ENCODE measurements around the gene OR2T10. TPM values are rescaled to one million over a fixed set of nuclear protein-coding genes. Genes with fewer than 3 reads are reported as not detected.

The OR2T10 gene
- total and polyA plus RNA-seq, 2 of the 8 experiments (the other 6 are each of a cell fraction or from before 2014, with no cell fraction given): not detected

- POLR2A ChIA-PET (ENCODE audit: partially characterized antibody): no interaction called here
- CTCF ChIA-PET (ENCODE audit: partially characterized antibody): no interaction called here
- Histone ChIP-seq H3K23ac (ENCODE audit: insufficient read length) (no peak overlapping the region), H2BK12ac (ENCODE audit: low read depth, low read length) (no peak overlapping the region), H3K4me1 (replicated peaks in 1 of 4; ENCODE audit: control insufficient read depth in 3 of 4, insufficient read depth in 4 of 4, low read length in 3 of 4) (no peaks in the 10 kb centered on the region), H3K23me2 (ENCODE audit: low read depth, low read length) (no peaks in the 10 kb centered on the region), H2AFZ (ENCODE audit: low read length) (no peak overlapping the region), H3K79me2 (ENCODE audit: control insufficient read depth in 1 of 2, insufficient read depth in 2 of 2, low read length in 2 of 2) (no peaks in the 10 kb centered on the region), H3K14ac (ENCODE audit: insufficient read length) (no peak overlapping the region), H2BK5ac (ENCODE audit: low read depth, low read length) (no peak overlapping the region), H3K4me3 (ENCODE audit: extremely low read depth in 1 of 4, insufficient read depth in 2 of 4, low read depth in 3 of 4, low read length in 4 of 4) (no peak overlapping the region), H4K91ac (replicated peaks; ENCODE audit: insufficient read length, low read length) (no peak overlapping the region), H3K27me3 (replicated peaks in 1 of 4; ENCODE audit: control insufficient read depth in 3 of 4, extremely low read depth in 1 of 4, insufficient read depth in 3 of 4, low read length in 3 of 4) (no peaks in the 10 kb centered on the region), H4K20me1 (replicated peaks in 1 of 2; ENCODE audit: control insufficient read depth in 1 of 2, insufficient read depth in 2 of 2, low read length in 2 of 2) (no peaks in the 10 kb centered on the region), H3K36me3 (ENCODE audit: control insufficient read depth in 2 of 4, insufficient read depth in 4 of 4, low read length in 3 of 4) (no peaks in the 10 kb centered on the region), H3K79me1 (ENCODE audit: low read depth, low read length) (no peaks in the 10 kb centered on the region), H3K18ac (ENCODE audit: extremely low read depth, low read length) (no peak overlapping the region), H3K9me3 (ENCODE audit: insufficient read depth in 2 of 2, low read depth in 1 of 2, low read length in 1 of 2) (peaks cover 64 to 66% of the 10 kb centered on the region in 2 experiments), H3K56ac (replicated peaks; ENCODE audit: insufficient read length, low read depth, low read length) (no peak overlapping the region), H3K4ac (replicated peaks; ENCODE audit: insufficient read length, low read depth, low read length) (no peak overlapping the region), H2BK20ac (ENCODE audit: low read length) (no peak overlapping the region), H4K5ac (ENCODE audit: insufficient read length, low read depth, low read length) (no peak overlapping the region), H3K27ac (ENCODE audit: low read depth, low read length) (no peak overlapping the region), H2AK5ac (ENCODE audit: low read depth, low read length) (no peak overlapping the region), H4K8ac (ENCODE audit: extremely low read depth, insufficient read depth, low read length) (no peak overlapping the region), H2BK15ac (ENCODE audit: low read length) (no peak overlapping the region), H2BK120ac (replicated peaks; ENCODE audit: low read depth, low read length) (no peak overlapping the region), H3K9ac (replicated peaks in 1 of 4; ENCODE audit: extremely low read depth in 1 of 4, low read depth in 3 of 4, low read length in 3 of 4) (no peak overlapping the region), H3K4me2 (ENCODE audit: insufficient read depth in 1 of 2, low read depth in 2 of 2, low read length in 2 of 2) (no peak overlapping the region)
- FAIRE-seq (no peak), DNase-seq (ENCODE audit: low read depth in 1 of 2, low spot score in 2 of 2) (no peak)
- TF ChIP-seq JUN (IDR thresholded peaks at IDR 0.05; ENCODE audit: low read depth, low read length) (no peak), MAFK (IDR thresholded peaks at IDR 0.05; ENCODE audit: low read depth, low read length) (no peak), TBP (IDR thresholded peaks at IDR 0.05; ENCODE audit: low read depth, low read length) (no peak), ATF3 (IDR thresholded peaks at IDR 0.05; ENCODE audit: insufficient read depth, low read depth, low read length) (no peak), JUND (IDR thresholded peaks at IDR 0.05; ENCODE audit: low read length) (no peak), SP1 (IDR thresholded peaks at IDR 0.05; ENCODE audit: low read depth, low read length) (no peak), TAF7 (optimal IDR thresholded peaks at IDR 0.05; ENCODE audit: borderline replicate concordance, low read depth, low read length) (no peak), EZH2 (IDR thresholded peaks at IDR 0.05; ENCODE audit: low read depth, low read length, severe bottlenecking) (no peak), RFX5 (IDR thresholded peaks at IDR 0.05; ENCODE audit: borderline replicate concordance, low read depth, low read length) (no peak)
- 63% methylated on average over 5 of the region's 5 CpGs; no CpG with 5 or more reads in 1 of the 2 experiments for WGBS, 2 experiments (ENCODE audit: extremely low coverage in 1 of 2, insufficient coverage in 1 of 2, insufficient read length in 1 of 2, insufficient replicate concordance in 2 of 2, low coverage in 1 of 2, low lambda C conversion rate in 2 of 2, missing lambda C conversion rate in 1 of 2)
These were observed 4.3 kb downstream of the OR2T10 start for GRCh38 chr1:248593226-248593625.

Measured in H1 (cell line).